ENCODE measurements around the gene PYCARD.
"Not testable (repeated sequence)": the region's sequence is repeated elsewhere in the genome, so short reads cannot be mapped to it uniquely, and the experiment has no call there.

Gene PYCARD

DNA sequence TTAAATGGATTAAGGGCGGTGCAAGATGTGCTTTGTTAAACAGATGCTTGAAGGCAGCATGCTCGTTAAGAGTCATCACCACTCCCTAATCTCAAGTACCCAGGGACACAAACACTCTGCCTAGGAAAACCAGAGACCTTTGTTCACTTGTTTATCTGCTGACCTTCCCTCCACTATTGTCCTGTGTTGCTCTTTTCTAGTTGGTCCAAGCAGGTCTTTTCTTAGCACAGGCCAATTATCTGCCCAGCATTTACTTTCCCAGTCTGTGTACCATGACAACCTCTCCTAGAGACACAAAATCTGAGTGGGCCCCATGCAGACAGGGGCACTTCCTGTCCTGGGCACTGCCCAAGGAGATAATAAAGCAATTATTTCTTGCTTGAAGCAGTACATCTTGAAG lies 32.5 kb downstream of the PYCARD start:
- H3K23ac ChIP-seq (ENCODE audit: low read length in 2 of 2); H4K91ac ChIP-seq (ENCODE audit: low read length); H3K4ac ChIP-seq (ENCODE audit: low read depth in 1 of 2, low read length in 2 of 2); H3K27me3 ChIP-seq (ENCODE audit: control insufficient read depth in 1 of 2, insufficient read depth in 1 of 2, low read length in 2 of 2); H3K27ac ChIP-seq (ENCODE audit: low read length, poor library complexity, severe bottlenecking); H4K8ac ChIP-seq (ENCODE audit: low read length); H3K9me3 ChIP-seq (ENCODE audit: control insufficient read depth, low read length); H3K79me1 ChIP-seq (replicated peaks; ENCODE audit: low read length, poor library complexity, severe bottlenecking); H3K4me3 ChIP-seq (ENCODE audit: insufficient read depth in 1 of 2, low read depth in 1 of 2, low read length in 2 of 2); H2BK5ac ChIP-seq (ENCODE audit: low read depth, low read length, poor library complexity, severe bottlenecking); H2BK120ac ChIP-seq (ENCODE audit: low read depth, low read length); H3K36me3 ChIP-seq (ENCODE audit: control insufficient read depth in 1 of 2, insufficient read depth in 2 of 2, low read depth in 1 of 2, low read length in 2 of 2); H3K4me2 ChIP-seq (ENCODE audit: low read length, poor library complexity, severe bottlenecking); H2BK15ac ChIP-seq (ENCODE audit: low read depth, poor library complexity, severe bottlenecking); H3K14ac ChIP-seq (ENCODE audit: low read length in 2 of 2); H2AFZ ChIP-seq (ENCODE audit: low read depth, low read length); H2AK5ac ChIP-seq (ENCODE audit: low read length, severe bottlenecking); H3K4me1 ChIP-seq (ENCODE audit: control insufficient read depth, insufficient read depth, low read depth, low read length); DNase-seq; H2BK12ac ChIP-seq (ENCODE audit: low read length in 2 of 2); H3K9ac ChIP-seq (ENCODE audit: low read length); H3K18ac ChIP-seq (ENCODE audit: low read depth in 1 of 2, low read length in 2 of 2): not testable (repeated sequence)
- 0% methylated on average over 1 of the region's 2 CpGs for WGBS

DNA sequence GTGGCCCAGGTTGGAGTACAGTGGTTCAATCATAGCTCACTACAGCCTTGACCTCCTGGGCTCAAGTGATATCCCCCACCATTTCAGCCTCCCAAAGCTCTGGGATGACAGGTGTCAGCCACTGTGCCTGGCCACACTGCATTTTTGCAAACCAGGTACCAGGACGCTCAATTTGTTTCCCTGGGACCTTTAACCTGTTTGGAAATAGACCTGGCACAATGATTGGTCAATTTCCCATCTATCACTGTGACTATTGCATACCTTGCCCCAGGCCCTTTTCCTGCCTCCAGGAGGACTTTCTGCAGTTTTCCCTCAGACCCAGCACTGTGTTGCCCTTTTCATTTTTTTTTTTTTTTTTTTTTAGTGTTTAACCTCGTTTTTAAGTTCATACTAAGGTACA lies 33.7 kb downstream of the PYCARD start:
- Histone ChIP-seq H4K8ac (ENCODE audit: low read length) (no peak overlapping the region), H2AFZ (ENCODE audit: low read depth, low read length) (no peak overlapping the region), H4K91ac (ENCODE audit: low read length) (no peak overlapping the region), H3K14ac (ENCODE audit: low read length in 2 of 2) (no peak overlapping the region), H2AK5ac (ENCODE audit: low read length, severe bottlenecking) (no peak overlapping the region), H3K4me1 (ENCODE audit: control insufficient read depth, insufficient read depth, low read depth, low read length) (no peaks in the 10 kb centered on the region), H3K4ac (ENCODE audit: low read depth in 1 of 2, low read length in 2 of 2) (no peak overlapping the region), H3K9ac (ENCODE audit: low read length) (no peak overlapping the region), H3K18ac (ENCODE audit: low read depth in 1 of 2, low read length in 2 of 2) (no peak overlapping the region), H3K23ac (ENCODE audit: low read length in 2 of 2) (no peak overlapping the region), H2BK120ac (ENCODE audit: low read depth, low read length) (no peak overlapping the region), H2BK12ac (ENCODE audit: low read length in 2 of 2) (no peak overlapping the region), H3K4me3 (ENCODE audit: insufficient read depth in 1 of 2, low read depth in 1 of 2, low read length in 2 of 2) (no peak overlapping the region), H3K36me3 (ENCODE audit: control insufficient read depth in 1 of 2, insufficient read depth in 2 of 2, low read depth in 1 of 2, low read length in 2 of 2) (no peaks in the 10 kb centered on the region), H3K27me3 (ENCODE audit: control insufficient read depth in 1 of 2, insufficient read depth in 1 of 2, low read length in 2 of 2) (no peaks in the 10 kb centered on the region), H3K4me2 (ENCODE audit: low read length, poor library complexity, severe bottlenecking) (no peak overlapping the region), H3K9me3 (ENCODE audit: control insufficient read depth, low read length) (no peaks in the 10 kb centered on the region), H3K27ac (ENCODE audit: low read length, poor library complexity, severe bottlenecking) (no peak overlapping the region), H3K79me1 (replicated peaks; ENCODE audit: low read length, poor library complexity, severe bottlenecking) (no peaks in the 10 kb centered on the region), H2BK5ac (ENCODE audit: low read depth, low read length, poor library complexity, severe bottlenecking) (no peak overlapping the region), H2BK15ac (ENCODE audit: low read depth, poor library complexity, severe bottlenecking) (no peak overlapping the region)
- WGBS: 95% methylated on average over 1 of the region's 2 CpGs
- DNase-seq: no peak

DNA sequence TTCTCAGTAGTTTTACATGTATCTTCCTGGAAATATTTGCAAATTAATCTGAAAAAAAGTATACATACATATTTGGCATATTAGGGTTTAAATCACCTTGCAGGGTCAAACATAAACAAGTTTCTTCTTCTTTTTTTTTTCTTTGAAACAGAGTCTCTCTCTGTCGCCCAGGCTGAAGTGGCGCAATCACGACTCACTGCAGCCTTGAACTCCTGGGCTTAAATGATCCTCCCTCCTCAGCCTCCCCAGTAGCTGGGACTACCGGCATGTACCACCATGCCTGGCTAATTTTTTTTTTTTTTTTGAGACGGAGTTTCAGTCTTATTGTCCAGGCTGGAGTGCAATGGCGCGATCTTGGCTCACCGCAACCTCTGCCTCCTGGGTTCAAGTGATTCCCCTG lies 35.2 kb downstream of the PYCARD start:
- H3K4me3 ChIP-seq (ENCODE audit: insufficient read depth in 1 of 2, low read depth in 1 of 2, low read length in 2 of 2): no peak overlapping the region
- H3K36me3 ChIP-seq (ENCODE audit: control insufficient read depth in 1 of 2, insufficient read depth in 2 of 2, low read depth in 1 of 2, low read length in 2 of 2): no peaks in the 10 kb centered on the region
- no peak overlapping the region for H2BK5ac ChIP-seq (ENCODE audit: low read depth, low read length, poor library complexity, severe bottlenecking)
- H3K4ac ChIP-seq (ENCODE audit: low read depth in 1 of 2, low read length in 2 of 2): no peak overlapping the region
- no peak overlapping the region for H4K91ac ChIP-seq (ENCODE audit: low read length)
- no peak overlapping the region for H3K18ac ChIP-seq (ENCODE audit: low read depth in 1 of 2, low read length in 2 of 2)
- H2AK5ac ChIP-seq (ENCODE audit: low read length, severe bottlenecking): no peak overlapping the region
- H3K27me3 ChIP-seq (ENCODE audit: control insufficient read depth in 1 of 2, insufficient read depth in 1 of 2, low read length in 2 of 2): no peaks in the 10 kb centered on the region
- no peak for DNase-seq
- H4K8ac ChIP-seq (ENCODE audit: low read length): no peak overlapping the region
- H2BK12ac ChIP-seq (ENCODE audit: low read length in 2 of 2): no peak overlapping the region
- H2BK15ac ChIP-seq (ENCODE audit: low read depth, poor library complexity, severe bottlenecking): no peak overlapping the region
- no peaks in the 10 kb centered on the region for H3K9me3 ChIP-seq (ENCODE audit: control insufficient read depth, low read length)
- no peak overlapping the region for H2BK120ac ChIP-seq (ENCODE audit: low read depth, low read length)
- H3K4me1 ChIP-seq (ENCODE audit: control insufficient read depth, insufficient read depth, low read depth, low read length): no peaks in the 10 kb centered on the region
- 88% methylated on average over 7 of the region's 8 CpGs for WGBS
- H3K27ac ChIP-seq (ENCODE audit: low read length, poor library complexity, severe bottlenecking): no peak overlapping the region
- H3K23ac ChIP-seq (ENCODE audit: low read length in 2 of 2): no peak overlapping the region
- no peaks in the 10 kb centered on the region for H3K79me1 ChIP-seq (replicated peaks; ENCODE audit: low read length, poor library complexity, severe bottlenecking)
- no peak overlapping the region for H3K9ac ChIP-seq (ENCODE audit: low read length)
- H2AFZ ChIP-seq (ENCODE audit: low read depth, low read length): no peak overlapping the region
- H3K4me2 ChIP-seq (ENCODE audit: low read length, poor library complexity, severe bottlenecking): no peak overlapping the region
- H3K14ac ChIP-seq (ENCODE audit: low read length in 2 of 2): no peak overlapping the region

DNA sequence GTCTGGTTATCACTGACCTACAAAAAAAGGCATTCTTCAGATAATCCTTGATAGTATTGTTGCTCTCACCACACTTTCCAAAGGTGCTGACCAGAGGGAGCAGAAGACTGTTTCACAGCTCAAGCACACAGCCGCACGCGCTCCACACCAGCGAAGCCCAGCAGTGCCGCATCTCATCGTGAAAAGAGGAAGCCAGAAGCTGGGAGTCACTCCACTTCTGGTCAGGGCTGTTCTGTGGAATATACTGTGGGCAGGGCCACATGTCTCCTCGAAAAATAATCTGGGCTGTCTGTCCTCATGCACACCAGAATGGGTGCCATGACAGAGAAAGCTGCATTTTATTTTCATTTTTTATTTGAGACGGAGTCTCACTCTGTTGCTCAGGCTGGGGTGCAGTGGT lies 45.4 kb downstream of the PYCARD start:
- H3K4me1 ChIP-seq (ENCODE audit: control insufficient read depth, insufficient read depth, low read depth, low read length): no peaks in the 10 kb centered on the region
- peaks cover 0 to 9% of the 10 kb centered on the region in 2 experiments for H3K27me3 ChIP-seq (ENCODE audit: control insufficient read depth in 1 of 2, insufficient read depth in 1 of 2, low read length in 2 of 2)
- H3K4me2 ChIP-seq (ENCODE audit: low read length, poor library complexity, severe bottlenecking): no peak overlapping the region
- no peak overlapping the region for H4K91ac ChIP-seq (ENCODE audit: low read length)
- no peak for DNase-seq
- no peak overlapping the region for H2AFZ ChIP-seq (ENCODE audit: low read depth, low read length)
- no peak overlapping the region for H4K8ac ChIP-seq (ENCODE audit: low read length)
- no peak overlapping the region for H3K27ac ChIP-seq (ENCODE audit: low read length, poor library complexity, severe bottlenecking)
- no peak overlapping the region for H3K4ac ChIP-seq (ENCODE audit: low read depth in 1 of 2, low read length in 2 of 2)
- H2BK5ac ChIP-seq (ENCODE audit: low read depth, low read length, poor library complexity, severe bottlenecking): no peak overlapping the region
- no peak overlapping the region for H3K14ac ChIP-seq (ENCODE audit: low read length in 2 of 2)
- H2BK12ac ChIP-seq (ENCODE audit: low read length in 2 of 2): no peak overlapping the region
- H3K18ac ChIP-seq (ENCODE audit: low read depth in 1 of 2, low read length in 2 of 2): no peak overlapping the region
- H3K79me1 ChIP-seq (replicated peaks; ENCODE audit: low read length, poor library complexity, severe bottlenecking): no peaks in the 10 kb centered on the region
- no peak overlapping the region for H3K23ac ChIP-seq (ENCODE audit: low read length in 2 of 2)
- H2BK15ac ChIP-seq (ENCODE audit: low read depth, poor library complexity, severe bottlenecking): no peak overlapping the region
- no peak overlapping the region for H2BK120ac ChIP-seq (ENCODE audit: low read depth, low read length)
- no peak overlapping the region for H3K4me3 ChIP-seq (ENCODE audit: insufficient read depth in 1 of 2, low read depth in 1 of 2, low read length in 2 of 2)
- H2AK5ac ChIP-seq (ENCODE audit: low read length, severe bottlenecking): no peak overlapping the region
- H3K9ac ChIP-seq (ENCODE audit: low read length): no peak overlapping the region
- 82% methylated on average over 8 of the region's 8 CpGs for WGBS
- no peaks in the 10 kb centered on the region for H3K9me3 ChIP-seq (ENCODE audit: control insufficient read depth, low read length)
- no peaks in the 10 kb centered on the region for H3K36me3 ChIP-seq (ENCODE audit: control insufficient read depth in 1 of 2, insufficient read depth in 2 of 2, low read depth in 1 of 2, low read length in 2 of 2)

Data from mesenchymal stem cell (in vitro differentiated cells and primary cell).